GM12878 (cell line): ENCODE data around the gene PHB1.

Source experiments
- BACH1 ChIP-seq: fragments of 450-650 bp; IDR thresholded peaks from 2 replicates; pipeline ENCODE4 v1.6.1; 2017; ENCODE audit warnings: mild to moderate bottlenecking, borderline replicate concordance
- BHLHE40 ChIP-seq, 2 experiments: fragments of 450-650 bp in 1 of 2; IDR thresholded peaks; 2 replicates each; pipeline ENCODE4 v1.6.1; 2011 to 2017; ENCODE audit warnings: low read depth in 2 of 2, borderline replicate concordance in 1 of 2, improper control_type of control experiment in 1 of 2, low read length in 1 of 2, mild to moderate bottlenecking in 1 of 2
- CHD1 ChIP-seq: IDR thresholded peaks from 2 replicates; pipeline ENCODE4 v1.6.1; 2012; ENCODE audit warnings: low read depth, low read length, improper control_type of control experiment
- CTCF ChIP-seq, 3 experiments: IDR thresholded peaks in 2 of 3; conservative IDR thresholded peaks in 1 of 3; 2 replicates each; pipeline ENCODE4 v1.5.1; 2011; ENCODE audit warnings: low read depth in 3 of 3, low read length in 3 of 3, mild to moderate bottlenecking in 3 of 3, control low read depth in 2 of 3, moderate library complexity in 2 of 3, inconsistent platforms in 1 of 3, mixed read lengths in 1 of 3; ENCODE audit not compliant: control insufficient read depth in 2 of 3, insufficient read depth in 1 of 3; ENCODE audit errors: extremely low read depth in 1 of 3
- EGR1 ChIP-seq, 2 experiments: IDR thresholded peaks; 1 replicate in 1 of 2; 2 replicates in 1 of 2; pipeline ENCODE4 v1.6.1; 2011 to 2012; ENCODE audit warnings: low read depth in 2 of 2, low read length in 2 of 2, borderline replicate concordance in 1 of 2, mild to moderate bottlenecking in 1 of 2, moderate library complexity in 1 of 2
- EP300 ChIP-seq, 2 experiments: fragments of 150-350 bp in 1 of 2; IDR thresholded peaks; 2 replicates each; pipeline ENCODE4 v1.6.1; 2011 to 2012; ENCODE audit warnings: low read depth in 2 of 2, low read length in 2 of 2, borderline replicate concordance in 1 of 2, improper control_type of control experiment in 1 of 2, inconsistent platforms in 1 of 2; ENCODE audit not compliant: control insufficient read depth in 1 of 2
- EZH2 ChIP-seq: IDR thresholded peaks from 2 replicates; pipeline ENCODE4 v1.6.1; 2012; ENCODE audit warnings: low read depth, mild to moderate bottlenecking, control low read depth, inconsistent platforms, low read length, borderline replicate concordance; ENCODE audit not compliant: control insufficient read depth
- HDAC2 ChIP-seq: fragments of 200-600 bp; sonication (generic); IDR thresholded peaks from 2 replicates; pipeline ENCODE4 v1.6.1; 2017
- KLF5 ChIP-seq: fragments of 450-650 bp; IDR thresholded peaks from 2 replicates; pipeline ENCODE4 v1.6.1; 2014; ENCODE audit warnings: mild to moderate bottlenecking; ENCODE audit not compliant: partially characterized antibody
- POLR2A ChIP-seq: IDR thresholded peaks from 2 replicates; pipeline ENCODE4 v1.6.1; 2011; ENCODE audit warnings: low read depth, mild to moderate bottlenecking, low read length
- POLR2AphosphoS2 ChIP-seq: IDR thresholded peaks from 2 replicates; pipeline ENCODE4 v1.6.1; 2011; ENCODE audit warnings: low read depth, mild to moderate bottlenecking, low read length, improper control_type of control experiment, moderate library complexity
- POLR2AphosphoS5 ChIP-seq: IDR thresholded peaks from 2 replicates; pipeline ENCODE4 v1.6.1; 2011; ENCODE audit warnings: mild to moderate bottlenecking, low read length, inconsistent platforms
- SIX5 ChIP-seq: IDR thresholded peaks from 2 replicates; pipeline ENCODE4 v1.6.1; 2011; ENCODE audit warnings: mild to moderate bottlenecking, low read depth, low read length, moderate library complexity; ENCODE audit not compliant: severe bottlenecking
- YY1 ChIP-seq: IDR thresholded peaks from 2 replicates; pipeline ENCODE4 v1.6.1; 2011; ENCODE audit warnings: low read depth, mild to moderate bottlenecking, low read length

- no peak for TF ChIP-seq POLR2A
- no peak for TF ChIP-seq BHLHE40 (IDR thresholded peaks at IDR 0.05; ENCODE audit: borderline replicate concordance in 1 of 2, low read depth in 2 of 2, low read length in 1 of 2)
- TF ChIP-seq CTCF (IDR thresholded peaks at IDR 0.05 in 2 of 3, conservative IDR thresholded peaks at IDR 0.05 in 1 of 3; ENCODE audit: control insufficient read depth in 2 of 3, extremely low read depth in 1 of 3, insufficient read depth in 1 of 3, low read depth in 3 of 3, low read length in 3 of 3), result no peak
- no peak for TF ChIP-seq POLR2AphosphoS5
- no peak for TF ChIP-seq SIX5
- no peak for TF ChIP-seq CHD1
- TF ChIP-seq BACH1, result no peak
- no peak for TF ChIP-seq EGR1 (IDR thresholded peaks at IDR 0.05; ENCODE audit: borderline replicate concordance in 1 of 2, low read depth in 2 of 2, low read length in 2 of 2)
- no peak for TF ChIP-seq POLR2AphosphoS2
- TF ChIP-seq HDAC2, result no peak
- no peak for TF ChIP-seq EZH2
- TF ChIP-seq EP300 (IDR thresholded peaks at IDR 0.05; ENCODE audit: borderline replicate concordance in 1 of 2, control insufficient read depth in 1 of 2, low read depth in 2 of 2, low read length in 2 of 2), result no peak
- TF ChIP-seq KLF5, result no peak
- no peak for TF ChIP-seq YY1
Observed at GRCh38 chr17:49438436-49439278, 24.0 kb upstream of the PHB1 start.
